Right lobe of liver (tissue), 4 donors: ENCODE results near the gene BBOX1.

ENCODE experiments used
- CTCF ChIP-seq, 4 donors: fragments of 200-600 bp in 3 of 4; fragments of 450-650 bp in 1 of 4; IDR thresholded peaks; one replicate each; pipeline versions ENCODE4 v1.5.1 to v1.8.0; 2016 to 2022; ENCODE audit warnings: antibody characterized with exemption in 4 of 4, mild to moderate bottlenecking in 2 of 4
- POLR2A ChIP-seq: fragments of 450-650 bp; IDR thresholded peaks from one replicate; pipeline ENCODE4 v1.6.1; 2017; ENCODE audit warnings: antibody characterized with exemption, mild to moderate bottlenecking
- donor health status: DM: no; HTN: no; CAD: no.
- donor health status: DM: no; HTN: no; CAD: no.
- donor health status: DM: no; HTN: yes; CAD: no.

GRCh38 chr11:27076121-27076589 is 35.5 kb downstream of the BBOX1 start:
- no peak for TF ChIP-seq CTCF (IDR thresholded peaks at IDR 0.05)
- TF ChIP-seq POLR2A, result no peak
